Osteocyte (in vitro differentiated cells): Measurements from ENCODE around the gene CISH. TPM values are rescaled to one million over a fixed set of nuclear protein-coding genes. Genes with fewer than 3 reads are reported as not detected.

ENCODE experiments used
- DNase-seq: peaks from one replicate; pipeline ENCODE4 v3.0.0; 2021; ENCODE audit warnings: mixed read lengths; ENCODE audit not compliant: unreplicated experiment; ENCODE audit errors: extremely low spot score
- H3K27ac Mint-ChIP-seq: one replicate; pipeline ENCODE4 v1.8.0; 2021; ENCODE audit warnings: mild to moderate bottlenecking, mixed read lengths; ENCODE audit not compliant: unreplicated experiment
- H3K27me3 Mint-ChIP-seq: one replicate; pipeline ENCODE4 v1.8.0; 2021; ENCODE audit warnings: mixed read lengths; ENCODE audit not compliant: unreplicated experiment
- H3K36me3 Mint-ChIP-seq: one replicate; pipeline ENCODE4 v1.8.0; 2021; ENCODE audit warnings: mixed read lengths; ENCODE audit not compliant: unreplicated experiment
- H3K4me1 Mint-ChIP-seq: one replicate; pipeline ENCODE4 v1.8.0; 2021; ENCODE audit warnings: mixed read lengths; ENCODE audit not compliant: unreplicated experiment
- H3K4me3 Mint-ChIP-seq: one replicate; pipeline ENCODE4 v1.8.0; 2021; ENCODE audit warnings: mild to moderate bottlenecking, moderate library complexity, mixed read lengths; ENCODE audit not compliant: unreplicated experiment
- H3K9me3 Mint-ChIP-seq: one replicate; pipeline ENCODE4 v1.8.0; 2021; ENCODE audit warnings: mixed read lengths; ENCODE audit not compliant: unreplicated experiment
- CTCF ChIP-seq: fragments of 200-600 bp; sonication (generic); IDR thresholded peaks from 2 replicates; pipeline ENCODE4 v1.5.0; 2021; ENCODE audit warnings: antibody characterized with exemption, mild to moderate bottlenecking, moderate library complexity
- total RNA-seq: library from RNA; stranded (reverse); gene quantifications from 2 replicates; pipeline ENCODE4 v1.2.1, GENCODE V29; 2021

Gene CISH
- total RNA-seq, 1 donor from 2014 or later = 1.7 TPM

- DNase-seq = no peak
- H3K4me3 Mint-ChIP-seq = no peak overlapping the region
- no peaks in the 10 kb centered on the region for H3K36me3 Mint-ChIP-seq
- no peaks in the 10 kb centered on the region for H3K9me3 Mint-ChIP-seq
- H3K27me3 Mint-ChIP-seq = peaks cover 9% of the 10 kb centered on the region
- H3K4me1 Mint-ChIP-seq = peaks cover 9% of the 10 kb centered on the region
- no peak overlapping the region for H3K27ac Mint-ChIP-seq
- TF ChIP-seq CTCF = no peak
Measured at GRCh38 chr3:50591196-50591741, 20.3 kb downstream of the CISH start.

- H3K9me3 Mint-ChIP-seq = no peaks in the 10 kb centered on the region
- H3K27ac Mint-ChIP-seq = no peak overlapping the region
- H3K27me3 Mint-ChIP-seq = no peaks in the 10 kb centered on the region
- no peak overlapping the region for H3K4me3 Mint-ChIP-seq
- DNase-seq = no peak
- peaks cover 9% of the 10 kb centered on the region for H3K4me1 Mint-ChIP-seq
- no peaks in the 10 kb centered on the region for H3K36me3 Mint-ChIP-seq
- no peak for TF ChIP-seq CTCF
Measured at GRCh38 chr3:50588759-50589433, 22.7 kb downstream of the CISH start.

GRCh38 chr3:50587806-50588758, 23.5 kb downstream of the CISH start:
- H3K9me3 Mint-ChIP-seq = no peaks in the 10 kb centered on the region
- no peaks in the 10 kb centered on the region for H3K27me3 Mint-ChIP-seq
- no peak overlapping the region for H3K4me3 Mint-ChIP-seq
- H3K36me3 Mint-ChIP-seq = no peaks in the 10 kb centered on the region
- H3K4me1 Mint-ChIP-seq = peaks cover 9% of the 10 kb centered on the region
- H3K27ac Mint-ChIP-seq = no peak overlapping the region
- DNase-seq = no peak
- TF ChIP-seq CTCF = no peak

GRCh38 chr3:50587373-50587772, 24.2 kb downstream of the CISH start:
- Mint-ChIP-seq H3K9me3 (no peaks in the 10 kb centered on the region), H3K27ac (no peak overlapping the region), H3K4me1 (peaks cover 8% of the 10 kb centered on the region), H3K27me3 (no peaks in the 10 kb centered on the region), H3K4me3 (no peak overlapping the region), H3K36me3 (no peaks in the 10 kb centered on the region)
- no peak for TF ChIP-seq CTCF
- DNase-seq = no peak

- peaks cover 6% of the 10 kb centered on the region for H3K4me1 Mint-ChIP-seq
- TF ChIP-seq CTCF = no peak
- H3K4me3 Mint-ChIP-seq = no peak overlapping the region
- no peaks in the 10 kb centered on the region for H3K9me3 Mint-ChIP-seq
- H3K27me3 Mint-ChIP-seq = no peaks in the 10 kb centered on the region
- no peak for DNase-seq
- no peaks in the 10 kb centered on the region for H3K36me3 Mint-ChIP-seq
- no peak overlapping the region for H3K27ac Mint-ChIP-seq
Measured at GRCh38 chr3:50586763-50587070, 24.9 kb downstream of the CISH start.
